HG03135 (cell line): Measurements from ENCODE around the gene KCNG4.
A peak's percentile ranks its signal among the peaks of the same experiment; 100 is the strongest.

ENCODE experiments used
- ATAC-seq: cut with Tn5 transposase; IDR thresholded peaks from one replicate; pipeline ENCODE4 v1.9.1; 2021; ENCODE audit warnings: mild to moderate bottlenecking, moderate library complexity; ENCODE audit not compliant: unreplicated experiment

Gene KCNG4, protein sequence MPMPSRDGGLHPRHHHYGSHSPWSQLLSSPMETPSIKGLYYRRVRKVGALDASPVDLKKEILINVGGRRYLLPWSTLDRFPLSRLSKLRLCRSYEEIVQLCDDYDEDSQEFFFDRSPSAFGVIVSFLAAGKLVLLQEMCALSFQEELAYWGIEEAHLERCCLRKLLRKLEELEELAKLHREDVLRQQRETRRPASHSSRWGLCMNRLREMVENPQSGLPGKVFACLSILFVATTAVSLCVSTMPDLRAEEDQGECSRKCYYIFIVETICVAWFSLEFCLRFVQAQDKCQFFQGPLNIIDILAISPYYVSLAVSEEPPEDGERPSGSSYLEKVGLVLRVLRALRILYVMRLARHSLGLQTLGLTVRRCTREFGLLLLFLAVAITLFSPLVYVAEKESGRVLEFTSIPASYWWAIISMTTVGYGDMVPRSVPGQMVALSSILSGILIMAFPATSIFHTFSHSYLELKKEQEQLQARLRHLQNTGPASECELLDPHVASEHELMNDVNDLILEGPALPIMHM

DNA sequence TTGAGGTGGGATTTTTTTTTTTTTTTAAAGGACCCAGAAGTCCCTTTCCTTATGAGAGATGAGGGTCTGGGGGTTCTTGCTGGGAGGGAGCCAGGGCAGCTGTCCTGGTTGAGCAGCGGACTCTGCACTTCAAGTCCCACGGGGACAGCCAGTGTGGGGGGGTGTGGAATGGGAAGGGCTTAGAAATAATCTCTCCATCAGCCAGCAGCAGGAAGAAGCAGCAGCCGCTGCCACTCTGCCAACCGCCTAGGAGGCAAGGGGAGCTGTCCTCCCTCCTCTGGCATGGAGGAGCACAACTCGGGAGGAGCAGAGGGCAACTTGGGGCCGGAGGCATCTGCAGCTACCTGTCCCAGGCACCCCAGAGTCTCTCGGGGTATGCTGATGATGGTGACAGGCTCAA lies at the start of gene KCNG4:
Gene KCNG4 (minus strand): TSS at position 104 of the 400 bp plus-strand sequence. CDS start 2,527 bp downstream, outside the sequence.
- ATAC-seq: no peak

DNA sequence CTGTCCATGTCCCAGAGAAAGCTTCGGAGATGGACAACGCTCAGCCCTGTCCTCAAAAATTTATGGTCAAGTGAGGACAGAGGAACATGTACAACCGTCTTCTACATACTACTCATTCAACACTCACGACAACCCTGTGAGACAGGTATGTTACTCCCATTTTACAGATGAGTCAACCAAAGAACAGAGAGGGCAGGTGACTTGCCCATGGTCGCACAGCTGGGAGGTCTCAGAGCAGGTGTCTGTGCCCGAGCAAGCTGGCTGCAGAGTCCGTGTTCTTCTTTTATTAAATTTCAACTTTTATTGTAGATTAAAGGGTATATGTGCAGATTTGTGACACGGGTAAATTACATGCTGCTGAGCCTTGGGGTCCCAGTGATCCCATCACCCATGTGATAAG lies 49.1 kb upstream of the KCNG4 start:
- no peak for ATAC-seq

DNA sequence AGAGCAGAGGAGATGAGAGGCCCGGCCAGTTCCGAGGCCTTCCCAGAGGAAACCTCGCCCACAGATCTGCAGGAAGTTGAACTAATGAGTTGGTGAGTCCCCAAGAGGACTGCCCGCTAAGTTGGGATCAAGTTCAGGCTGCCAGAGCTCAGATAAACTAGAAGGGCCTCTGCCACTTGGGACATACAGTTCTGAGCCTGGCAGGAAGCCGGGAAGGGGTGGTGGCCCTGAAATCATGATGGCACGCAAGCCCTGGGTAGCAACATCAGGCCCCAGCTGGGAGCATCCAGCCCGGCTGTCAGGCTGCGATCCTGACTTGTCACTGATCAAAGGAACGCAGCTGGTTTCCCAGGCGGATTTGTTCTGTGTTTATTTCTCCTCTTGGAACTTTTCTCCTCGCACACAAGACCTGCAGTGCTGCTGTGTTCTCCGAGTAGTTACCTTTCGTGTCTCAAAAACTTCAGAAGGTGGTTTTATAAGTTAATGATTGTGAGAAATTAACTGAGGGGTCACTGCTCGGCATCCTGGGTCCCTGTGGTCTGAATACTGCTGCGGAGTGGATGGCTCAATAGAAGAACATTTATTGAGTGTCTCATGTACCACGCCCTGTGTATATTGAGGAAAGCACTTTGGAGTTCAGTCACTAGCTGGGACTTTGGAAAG lies 46.9 kb upstream of the KCNG4 start:
- ATAC-seq: no peak

DNA sequence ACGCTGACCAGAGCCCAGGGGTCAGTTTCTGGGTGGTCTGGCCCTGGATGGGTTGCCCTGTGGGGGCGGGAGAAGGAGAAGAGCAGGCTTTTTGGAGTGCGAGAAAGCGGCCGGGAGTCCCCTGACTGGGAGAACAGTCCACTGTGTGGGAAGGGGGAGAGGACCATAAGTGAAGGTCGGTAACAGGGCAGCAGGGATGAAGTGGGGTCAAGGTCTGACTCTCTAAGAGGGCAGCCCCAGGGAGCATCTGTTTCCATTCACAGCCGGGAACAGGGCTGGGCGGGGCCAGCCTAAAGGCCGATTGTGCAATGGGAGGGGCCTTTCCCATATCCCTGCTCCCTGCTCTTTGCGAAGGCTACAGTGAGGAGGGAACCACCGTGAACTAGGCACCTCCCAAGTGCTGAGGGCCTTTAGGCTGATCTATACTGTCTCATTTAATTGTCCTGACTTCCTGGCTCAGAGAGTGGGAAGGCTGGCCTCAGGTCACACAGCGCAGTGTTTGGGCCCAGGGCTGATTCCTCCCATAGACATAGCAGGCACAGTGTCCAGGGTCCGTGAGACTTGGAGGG lies 44.4 kb upstream of the KCNG4 start:
- ATAC-seq: no peak

DNA sequence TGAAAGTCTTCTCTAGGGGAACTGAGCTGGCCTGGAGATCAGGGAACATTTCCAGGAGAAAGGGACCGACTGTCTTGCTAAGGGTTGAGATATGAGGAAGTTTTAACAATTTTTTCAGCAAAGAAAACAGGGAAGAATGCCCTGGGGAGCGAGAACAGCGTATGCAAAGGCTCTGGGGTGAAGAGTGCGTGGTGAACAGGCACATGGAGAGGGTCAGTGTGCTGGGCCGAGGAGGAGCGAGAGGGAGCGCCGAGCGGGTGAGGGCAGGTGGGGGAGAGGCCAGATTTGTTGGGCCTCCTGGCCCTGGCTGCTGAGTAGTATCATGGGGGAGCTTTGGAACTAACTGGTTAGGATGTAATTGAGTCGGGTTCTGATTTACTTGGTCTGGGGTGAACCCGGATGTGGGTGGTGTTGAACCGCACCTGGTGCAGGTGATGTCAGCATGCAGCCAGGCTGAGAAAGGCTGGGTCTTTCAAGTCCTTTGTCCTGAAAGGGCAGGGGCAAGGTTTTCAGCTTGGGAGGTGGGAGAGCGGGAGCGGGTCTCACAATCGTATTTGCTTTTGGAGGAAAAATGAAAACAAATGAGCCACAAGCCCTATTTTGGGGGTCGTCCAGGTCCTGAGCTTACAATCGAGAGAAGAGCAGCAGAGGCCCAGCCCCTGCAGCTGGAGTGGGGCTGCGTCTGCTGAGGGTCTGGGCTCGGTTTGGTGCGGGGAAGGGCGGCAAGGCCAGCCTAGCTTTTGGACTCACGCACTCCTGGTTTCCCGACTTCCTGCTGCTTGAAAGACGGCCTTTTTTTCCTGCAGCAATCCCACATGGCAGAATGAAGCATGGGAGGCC lies 43.7 kb upstream of the KCNG4 start:
- ATAC-seq: no peak

DNA sequence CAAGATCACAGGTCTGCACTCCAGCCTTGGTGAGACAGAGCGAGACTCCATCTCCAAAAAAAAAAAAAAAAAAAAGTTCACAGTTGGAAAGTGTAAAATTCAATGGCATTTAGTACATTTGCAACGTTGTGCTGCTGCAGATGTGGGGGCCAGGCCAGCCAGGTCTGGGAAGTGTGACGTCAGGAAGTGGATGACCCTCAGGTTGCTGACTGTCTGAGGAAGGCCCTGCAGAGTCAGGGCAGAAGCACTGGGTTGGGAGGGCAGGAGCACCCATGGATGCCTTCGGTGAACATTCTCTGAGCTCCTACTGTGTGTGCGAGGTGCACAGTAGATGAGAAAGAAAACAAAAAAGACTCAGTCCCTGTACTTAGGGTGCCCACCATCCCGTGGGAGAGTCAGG lies 42.7 kb upstream of the KCNG4 start:
- ATAC-seq: no peak

DNA sequence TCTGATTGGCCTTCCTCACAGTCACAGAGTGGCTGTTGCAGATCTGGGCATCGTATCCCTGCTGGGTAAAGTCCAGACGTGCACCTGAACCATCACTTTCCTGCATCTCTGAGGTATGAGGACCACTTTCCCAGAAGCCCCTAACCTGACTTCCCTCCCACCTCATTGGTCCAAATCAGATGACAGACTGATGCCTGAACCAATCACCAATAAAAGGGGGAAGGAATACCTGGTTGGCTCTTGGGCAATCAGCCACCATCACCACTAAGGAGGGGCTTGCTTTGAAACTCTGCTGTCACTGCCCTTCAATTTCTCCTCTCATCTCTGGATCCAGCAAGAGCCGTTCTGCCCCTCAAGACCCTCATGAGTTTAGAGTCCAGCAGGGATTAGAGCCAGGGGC lies 41.3 kb upstream of the KCNG4 start:
- ATAC-seq: no peak

DNA sequence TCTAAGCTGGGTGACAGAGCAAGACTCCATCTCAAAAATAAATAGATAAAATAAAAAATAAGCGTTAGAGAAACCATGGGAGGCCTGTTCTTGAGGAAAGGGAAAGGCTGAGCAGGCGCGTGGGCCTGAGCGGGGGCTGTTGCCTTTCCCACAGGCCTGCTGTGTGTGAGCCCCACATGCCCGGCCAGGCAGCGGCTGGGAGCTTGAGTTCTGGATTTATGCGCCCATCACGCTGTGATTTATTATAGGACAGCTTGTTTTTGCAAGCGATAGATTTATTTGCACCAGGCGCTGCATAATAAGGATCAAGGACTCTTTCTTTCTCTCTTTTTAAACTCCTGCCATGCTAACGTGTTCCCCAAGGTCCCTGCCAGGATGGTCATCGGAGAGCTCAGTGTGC lies 40.1 kb upstream of the KCNG4 start:
- ATAC-seq: no peak

DNA sequence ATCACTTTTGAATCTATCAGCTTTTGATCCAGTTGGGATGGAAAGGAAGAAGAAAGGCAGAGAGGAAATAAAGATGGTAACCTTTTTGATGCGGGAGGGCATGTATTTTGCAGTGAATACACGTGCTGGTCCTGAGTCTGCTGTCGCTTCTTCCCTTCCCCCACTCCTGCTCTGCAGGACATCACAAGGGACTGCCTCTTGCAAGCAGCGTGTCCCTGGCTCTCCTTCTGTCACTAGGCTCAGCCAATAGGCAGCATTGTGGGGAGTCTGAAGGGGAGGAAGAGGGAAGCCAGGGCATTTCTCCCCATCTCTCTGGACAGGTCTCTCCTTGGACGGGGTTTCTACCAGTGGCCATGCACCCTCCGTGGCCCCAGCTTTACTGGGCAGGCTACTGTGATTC lies 39.2 kb upstream of the KCNG4 start:
- ATAC-seq: no peak

DNA sequence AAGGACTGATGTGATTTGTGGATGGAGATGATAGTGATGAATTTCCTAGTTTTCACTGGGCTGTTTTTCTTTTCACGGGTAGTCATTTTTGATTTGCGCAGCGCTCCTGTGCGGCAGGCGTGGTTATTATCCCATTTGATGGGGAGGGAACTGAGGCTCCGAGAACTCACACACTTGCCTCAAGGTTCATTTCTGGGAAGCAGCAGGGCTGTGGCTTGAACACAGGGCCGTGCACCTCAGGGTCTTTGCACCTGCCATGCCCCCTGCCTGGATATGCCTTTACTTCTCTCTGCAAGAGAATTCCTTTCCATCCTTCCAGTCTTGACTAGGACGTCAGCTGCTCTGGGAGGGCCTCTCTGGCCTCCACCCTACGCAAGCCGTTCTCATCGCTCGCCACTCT lies 38.5 kb upstream of the KCNG4 start:
- ATAC-seq: no peak

DNA sequence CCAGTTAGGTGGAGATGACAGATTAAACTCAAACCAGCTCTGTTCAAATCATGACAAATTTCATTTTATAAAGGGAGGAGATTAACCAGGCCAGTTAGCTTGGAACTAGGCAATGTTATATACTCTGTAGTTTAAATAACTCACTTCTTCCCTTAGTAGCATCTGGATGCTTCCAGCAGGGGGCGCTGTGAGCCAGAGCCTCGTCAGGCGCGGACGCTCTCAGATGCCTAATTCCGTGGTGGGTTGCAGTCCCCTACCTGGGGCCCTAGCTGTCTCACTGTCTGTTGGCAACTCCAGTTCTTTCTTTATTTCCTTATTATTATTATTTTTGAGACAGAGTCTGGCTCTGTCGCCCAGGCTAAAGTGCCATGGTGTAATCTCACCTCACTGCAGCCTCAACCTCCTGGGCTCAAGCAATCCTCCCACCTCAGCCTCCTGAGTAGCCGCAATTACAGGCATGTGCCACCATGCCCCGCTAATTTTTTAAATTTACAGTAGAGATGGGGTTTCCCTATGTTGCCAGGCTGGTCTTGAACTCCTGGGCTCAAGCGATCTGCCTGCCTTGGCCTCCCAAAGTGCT lies 37.5 kb upstream of the KCNG4 start:
- ATAC-seq: peak; percentile 59

DNA sequence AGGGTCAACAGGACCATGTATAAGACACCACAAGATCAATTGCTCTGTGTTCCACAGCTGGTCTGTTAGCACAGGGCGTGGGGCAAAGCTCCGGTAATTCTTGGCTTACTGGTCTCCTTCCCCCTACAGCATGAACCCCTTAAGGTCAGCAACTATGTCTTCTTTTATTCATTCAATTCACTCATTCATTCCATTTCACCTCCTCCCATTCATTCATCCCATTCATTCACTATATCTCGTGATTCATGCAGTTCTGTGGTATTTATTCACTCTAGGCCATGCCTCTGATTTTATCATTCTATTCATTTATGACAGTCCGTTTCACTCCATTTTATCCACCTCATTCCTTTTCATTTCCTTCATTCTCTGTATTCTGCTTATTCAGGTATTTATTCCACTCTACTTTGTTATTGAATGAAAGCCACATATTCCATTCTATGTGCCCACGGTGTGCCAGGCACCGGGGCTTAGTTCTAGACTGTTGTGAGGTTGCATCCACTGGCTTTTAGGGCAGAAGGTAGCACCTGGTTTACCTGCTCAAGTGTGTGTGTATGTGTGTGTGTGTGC lies 35.9 kb upstream of the KCNG4 start:
- ATAC-seq: no peak

DNA sequence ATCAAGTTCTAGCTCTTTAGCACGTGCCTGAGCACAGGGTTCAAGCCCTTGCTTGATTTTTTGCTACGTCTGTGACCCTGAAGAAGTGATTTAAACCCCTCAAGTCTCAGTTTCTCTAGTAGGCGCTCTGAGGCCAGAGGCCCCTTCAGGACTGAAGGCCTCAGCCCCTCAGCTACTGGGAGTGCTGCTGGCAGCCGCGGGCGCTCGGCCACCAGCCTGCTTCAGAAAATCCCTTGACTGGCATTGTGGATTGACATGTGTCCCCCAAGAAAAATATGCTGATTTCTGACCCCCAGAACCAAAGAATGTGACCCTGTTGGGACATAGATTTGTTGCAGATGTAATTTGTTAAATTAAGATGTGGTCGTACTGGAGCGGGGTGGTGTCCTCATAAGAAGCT lies 34.7 kb upstream of the KCNG4 start:
- ATAC-seq: no peak

DNA sequence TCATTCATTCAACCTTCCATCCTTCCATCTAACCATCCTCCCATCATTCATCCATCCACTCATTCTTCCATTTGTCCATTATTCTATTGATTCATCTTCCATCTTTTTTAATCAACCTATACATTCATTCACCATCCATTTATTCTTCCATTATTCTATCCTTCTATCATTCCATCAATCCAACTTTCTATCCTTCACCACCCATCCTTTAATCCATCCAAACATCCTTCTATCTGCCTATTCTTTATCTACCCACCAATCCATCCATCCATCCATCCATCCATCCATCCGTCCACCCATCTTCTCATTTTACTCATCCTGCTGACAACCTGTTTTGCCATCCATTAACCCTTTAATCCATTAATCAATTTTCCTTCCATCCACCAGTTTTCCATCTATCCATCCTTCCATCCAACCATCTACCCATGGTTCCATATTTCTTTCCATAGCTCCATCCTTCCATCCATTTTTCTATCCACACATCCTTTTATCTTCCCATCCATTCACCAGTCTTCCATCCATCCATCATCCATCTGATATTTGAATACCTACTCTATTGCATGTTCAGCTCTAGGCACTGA lies 33.0 kb upstream of the KCNG4 start:
- ATAC-seq: no peak

DNA sequence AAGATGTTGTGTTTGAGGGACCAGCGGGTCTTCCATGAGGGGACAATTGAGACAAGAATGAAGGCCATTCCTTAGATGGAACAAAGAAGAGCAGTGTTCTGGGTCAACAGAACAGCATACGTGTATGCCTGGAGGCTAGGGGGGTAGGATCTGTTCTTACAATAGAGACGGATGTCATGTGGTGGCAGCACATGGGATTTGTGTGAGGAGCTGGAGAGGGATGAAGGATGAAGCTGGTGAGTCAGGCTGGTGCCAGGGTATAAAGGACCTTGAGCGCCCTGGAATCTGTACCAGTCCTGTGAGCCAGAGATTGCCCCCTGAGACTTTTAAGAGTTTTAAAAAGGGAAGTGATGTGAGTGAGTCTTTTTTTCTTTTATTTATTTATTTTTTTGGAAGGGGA lies 32.1 kb upstream of the KCNG4 start:
- ATAC-seq: no peak

DNA sequence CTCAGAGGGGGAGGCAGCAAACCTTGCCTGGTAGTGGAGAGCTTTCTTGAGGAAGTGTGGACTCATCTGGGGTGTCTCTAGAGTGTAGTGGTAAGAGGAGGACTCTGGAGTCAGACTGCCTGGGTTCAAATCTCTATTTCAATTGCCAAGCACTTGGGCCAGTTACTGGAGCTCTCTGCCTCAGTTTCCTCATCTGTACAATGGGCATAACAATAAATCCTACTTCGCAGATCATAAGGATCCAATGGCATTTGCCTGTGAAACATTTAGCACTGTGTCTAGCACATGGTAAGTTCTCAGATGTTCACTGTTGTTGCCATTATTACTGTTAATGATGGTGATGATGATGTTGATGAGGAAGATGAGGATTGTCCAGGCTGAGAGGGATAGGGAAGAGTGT lies 31.2 kb upstream of the KCNG4 start:
- ATAC-seq: no peak

DNA sequence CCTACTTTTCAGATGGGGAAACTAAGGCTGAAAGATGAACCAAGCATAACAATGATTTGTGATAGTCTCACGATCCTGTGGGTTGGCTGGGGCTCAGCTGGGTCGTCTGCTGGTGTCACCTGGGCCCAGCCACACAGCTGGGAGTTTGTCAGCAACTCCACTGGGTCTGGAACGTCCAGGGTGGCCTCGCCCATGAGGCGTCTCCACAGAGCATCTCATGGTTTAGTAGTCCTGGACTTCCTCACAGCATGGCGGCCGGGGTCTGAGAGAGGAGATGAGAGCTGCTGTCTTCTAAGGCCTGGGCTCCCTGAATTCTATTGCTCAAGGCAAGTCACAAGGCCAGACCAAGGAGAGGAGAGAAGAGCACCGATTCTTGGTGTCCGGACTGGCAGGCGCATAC lies 30.7 kb upstream of the KCNG4 start:
- ATAC-seq: no peak

DNA sequence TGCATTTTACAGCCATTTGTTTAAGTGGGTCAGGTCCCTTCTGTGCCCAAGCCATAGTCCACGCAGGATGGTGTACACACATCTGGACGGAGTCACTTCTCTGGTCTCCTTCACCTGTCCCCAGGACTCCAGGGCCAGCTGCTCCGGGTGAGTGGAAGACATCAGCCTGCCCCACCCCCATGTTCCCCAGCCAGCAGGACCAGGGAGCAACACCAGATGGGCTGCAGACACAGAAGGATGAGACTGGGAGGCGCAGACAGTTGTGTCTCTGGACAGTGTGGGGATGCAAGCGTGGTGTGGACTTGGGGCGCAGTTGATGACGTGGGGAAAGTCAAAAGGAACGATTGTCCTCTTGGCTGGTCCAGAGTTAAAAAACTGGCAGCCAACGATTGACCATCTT lies 30.3 kb upstream of the KCNG4 start:
- ATAC-seq: no peak

DNA sequence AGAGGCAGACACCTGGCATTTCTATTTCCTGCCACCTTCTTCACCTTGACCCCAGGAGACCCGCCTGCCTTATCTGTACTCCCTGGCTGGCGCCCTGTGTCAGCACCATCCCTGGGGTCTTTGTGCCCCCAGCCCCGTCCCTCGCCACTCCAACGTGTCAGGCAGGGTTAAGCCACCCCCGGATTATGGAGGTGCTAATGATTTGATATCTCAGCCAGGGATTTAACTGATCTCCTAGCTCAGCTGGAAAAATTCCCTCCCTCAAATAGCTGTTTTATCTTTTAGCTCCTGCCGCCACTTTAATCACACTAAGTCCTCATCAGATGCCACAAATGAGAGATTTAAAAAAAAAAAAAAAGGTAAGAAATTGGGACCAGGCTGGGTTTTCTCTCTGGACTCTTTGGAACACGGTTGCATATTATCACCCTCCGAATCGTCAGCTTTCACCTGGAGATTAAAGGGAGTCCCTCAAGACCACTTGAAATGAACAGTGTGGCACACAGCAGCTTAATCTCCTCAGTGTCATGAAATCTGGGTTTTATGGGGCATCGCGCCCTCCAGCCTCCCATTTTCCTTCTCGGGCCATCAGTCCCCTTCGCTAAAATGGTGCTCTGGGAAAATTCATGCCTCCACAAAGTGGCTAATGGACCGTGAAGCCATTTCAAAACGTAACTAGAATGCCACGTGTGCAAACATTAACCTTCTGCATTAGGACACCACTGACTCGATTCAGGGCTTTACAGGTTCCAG lies 28.7 kb upstream of the KCNG4 start:
- no peak for ATAC-seq
